ENCODE results near the gene NUDT22.

Gene NUDT22

DNA sequence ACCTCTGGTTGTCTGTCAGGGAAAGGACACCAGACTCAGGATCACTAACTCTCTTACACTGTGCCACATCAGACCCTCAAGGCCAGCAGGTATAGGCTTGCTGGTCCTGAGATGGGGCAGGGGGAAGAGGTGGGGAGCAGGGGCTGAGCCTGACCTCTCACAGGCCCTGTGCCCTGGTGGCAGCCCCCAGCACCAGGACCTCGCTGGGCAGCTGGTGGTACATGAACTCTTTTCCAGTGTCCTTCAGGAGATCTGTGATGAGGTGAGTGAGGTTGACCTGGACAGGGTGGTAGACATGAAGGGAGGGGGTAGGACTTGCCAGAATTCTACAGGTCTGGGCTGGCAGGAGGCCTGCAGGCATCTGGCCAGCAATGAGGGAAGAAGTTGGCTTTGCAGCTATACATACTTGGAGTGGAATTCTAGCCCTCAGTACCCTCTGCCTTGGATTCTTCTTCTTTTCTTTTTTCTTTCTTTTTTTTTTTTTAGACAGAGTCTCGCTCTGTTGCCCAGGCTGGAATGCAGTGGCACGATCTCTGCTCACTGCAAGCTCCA, 1.4 kb downstream of the NUDT22 start:
- DNase-seq (ENCODE audit: low read depth in 2 of 2) = no peak

DNA sequence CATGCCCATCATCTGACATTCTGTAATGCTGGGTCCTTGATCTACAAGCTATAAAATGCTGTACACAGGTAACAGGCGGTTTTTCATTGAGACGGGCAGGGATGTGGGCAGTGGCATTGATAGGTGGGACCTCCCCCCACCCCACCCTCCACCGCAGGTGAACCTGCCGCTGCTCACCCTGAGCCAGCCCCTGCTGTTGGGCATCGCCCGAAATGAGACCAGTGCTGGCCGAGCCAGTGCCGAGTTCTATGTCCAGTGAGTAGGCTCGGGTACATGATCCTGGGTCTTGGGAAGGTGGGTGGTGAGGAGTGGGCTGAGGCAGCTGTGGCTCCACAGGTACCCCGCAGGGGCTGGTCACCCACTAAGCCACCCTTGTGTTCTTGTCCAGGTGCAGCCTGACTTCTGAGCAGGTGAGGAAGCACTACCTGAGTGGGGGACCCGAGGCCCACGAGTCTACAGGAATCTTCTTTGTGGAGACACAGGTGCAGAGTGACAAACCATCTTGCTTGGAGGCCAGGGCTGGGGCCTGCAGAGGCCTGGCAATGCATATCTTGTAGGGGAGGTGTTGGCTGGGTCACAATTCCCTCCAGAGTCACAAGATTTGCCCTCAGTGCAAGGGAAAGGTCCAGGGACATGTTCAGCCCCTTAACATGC, 3.1 kb downstream of the NUDT22 start:
- no peak for DNase-seq (ENCODE audit: low read depth in 2 of 2)

GRCh38 chr11:64229744-64230170, 3.7 kb downstream of the NUDT22 start:
- DNase-seq (ENCODE audit: low read depth in 2 of 2) = no peak

DNA sequence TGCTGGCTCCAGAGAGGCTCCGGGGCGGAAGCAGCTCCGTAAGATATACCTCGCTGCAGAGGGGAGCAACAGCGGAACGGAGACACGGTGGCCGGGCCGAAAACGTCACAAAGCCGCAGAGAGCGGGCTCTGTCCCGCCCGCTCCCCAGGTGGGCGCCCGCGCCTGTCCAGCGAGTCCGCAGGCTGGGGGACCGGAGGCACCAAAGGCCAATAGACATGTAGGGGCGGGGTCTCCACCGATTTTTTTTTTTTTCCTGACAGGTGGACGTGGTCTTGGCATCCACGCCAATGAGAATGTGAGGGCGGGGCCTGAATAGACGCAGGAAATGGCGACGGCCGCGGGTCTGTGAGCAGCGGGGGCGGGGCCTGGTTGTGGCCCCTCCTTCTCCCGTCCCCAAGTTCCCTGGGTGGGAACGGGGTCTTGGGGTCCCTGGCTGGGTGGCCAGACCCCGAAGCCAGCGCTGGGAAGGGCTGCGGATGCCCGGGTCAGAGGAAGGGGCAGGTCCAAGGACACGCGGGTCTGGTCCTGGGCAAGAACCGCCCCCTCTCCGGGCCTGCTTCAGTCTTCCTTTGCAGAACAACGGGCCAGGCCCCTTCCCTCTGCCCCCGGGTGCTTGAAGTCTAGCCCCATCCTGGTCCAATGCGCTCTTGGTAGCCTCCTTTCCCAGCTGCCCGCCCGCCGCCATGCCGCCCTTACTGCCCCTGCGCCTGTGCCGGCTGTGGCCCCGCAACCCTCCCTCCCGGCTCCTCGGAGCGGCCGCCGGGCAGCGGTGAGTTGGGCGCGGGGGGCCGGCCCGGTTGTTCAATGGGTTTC, 4.3 kb downstream of the NUDT22 start, which contains the start of gene DNAJC4:
TSS of gene DNAJC4 (plus strand) at position 378 of the 814 bp plus-strand sequence. CDS start at position 685, 307 bp downstream.
- peak; percentile 75 to 88 for DNase-seq (ENCODE audit: low read depth in 2 of 2)

DNA sequence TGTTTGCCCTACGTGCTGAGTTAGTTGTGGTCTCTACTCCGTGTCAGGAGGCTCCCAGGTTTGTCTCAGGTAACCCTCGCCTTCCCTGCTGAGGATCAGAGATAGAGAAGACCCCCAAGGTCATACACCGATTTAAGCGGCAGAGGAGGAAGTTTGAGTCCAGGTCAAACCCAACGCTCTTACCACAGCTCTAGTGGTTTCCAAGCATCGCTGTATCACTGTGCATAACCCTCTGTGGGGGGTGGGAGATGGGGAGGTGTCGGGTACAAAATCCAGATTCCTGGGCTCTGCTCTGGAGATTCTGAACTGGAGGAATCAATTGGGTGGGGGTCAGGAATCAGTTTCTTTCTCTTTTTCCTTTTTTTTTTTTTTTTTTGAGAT, 4.9 kb downstream of the NUDT22 start:
- no peak for DNase-seq (ENCODE audit: low read depth in 2 of 2)

- DNase-seq (ENCODE audit: low read depth in 2 of 2) = no peak
Observed at GRCh38 chr11:64231546-64231945, 5.5 kb downstream of the NUDT22 start.

DNA sequence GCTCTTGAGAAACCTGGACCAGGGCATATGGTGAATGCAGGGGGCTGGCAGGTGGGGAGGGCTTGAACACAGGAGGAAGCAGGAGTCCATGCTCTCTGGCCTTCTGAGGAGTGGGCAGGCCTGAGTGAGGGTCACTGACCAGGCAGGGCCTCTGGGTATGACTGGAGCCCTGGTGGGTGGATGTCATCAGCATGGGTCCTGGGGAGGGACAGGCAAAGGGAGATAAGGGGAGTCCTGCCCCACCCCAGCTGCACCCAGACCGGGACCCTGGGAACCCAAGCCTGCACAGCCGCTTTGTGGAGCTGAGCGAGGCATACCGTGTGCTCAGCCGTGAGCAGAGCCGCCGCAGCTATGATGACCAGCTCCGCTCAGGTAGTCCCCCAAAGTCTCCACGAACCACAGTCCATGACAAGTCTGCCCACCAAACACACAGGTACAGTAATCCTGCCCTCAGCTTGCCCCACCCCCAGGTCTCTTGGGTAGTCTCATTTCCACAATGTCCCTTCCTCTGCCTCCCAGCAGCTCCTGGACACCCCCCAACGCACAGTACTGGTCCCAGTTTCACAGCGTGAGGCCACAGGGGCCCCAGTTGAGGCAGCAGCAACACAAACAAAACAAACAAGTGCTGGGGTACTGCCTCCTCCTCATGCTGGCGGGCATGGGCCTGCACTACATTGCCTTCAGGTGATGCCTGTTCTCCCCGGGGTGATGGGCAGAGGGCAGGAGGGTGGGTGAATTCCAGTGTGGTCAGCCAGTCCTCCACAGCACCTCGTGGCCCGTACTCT, 6.3 kb downstream of the NUDT22 start:
- no peak for DNase-seq (ENCODE audit: low read depth in 2 of 2)

DNA sequence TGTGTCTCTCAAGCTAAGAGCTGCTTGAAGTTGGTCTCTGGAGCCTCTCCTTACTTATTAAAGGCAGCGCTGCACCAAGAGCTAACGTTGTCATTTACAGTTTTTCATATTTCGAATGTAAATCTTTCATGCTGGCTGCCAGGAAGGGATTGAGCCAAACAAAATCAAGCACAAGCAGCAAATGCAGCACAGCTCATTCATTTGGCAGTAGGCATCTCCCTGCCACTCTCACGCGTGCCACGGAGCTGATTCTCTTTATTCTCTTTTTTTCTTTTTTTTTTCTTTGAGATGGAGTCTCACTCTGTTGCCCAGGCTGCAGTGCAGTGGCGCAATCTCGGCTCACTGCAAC, 6.9 kb downstream of the NUDT22 start:
- no peak for DNase-seq (ENCODE audit: low read depth in 2 of 2)

- peak in 1 of 2 experiments; percentile 60 for DNase-seq (ENCODE audit: low read depth in 2 of 2)
Observed at GRCh38 chr11:64233913-64234586, 8.0 kb downstream of the NUDT22 start, which contains the start of gene VEGFB. TSS of gene VEGFB (plus strand) at chr11:64234584. CDS start at chr11:64234834, 250 bp downstream.

DNA sequence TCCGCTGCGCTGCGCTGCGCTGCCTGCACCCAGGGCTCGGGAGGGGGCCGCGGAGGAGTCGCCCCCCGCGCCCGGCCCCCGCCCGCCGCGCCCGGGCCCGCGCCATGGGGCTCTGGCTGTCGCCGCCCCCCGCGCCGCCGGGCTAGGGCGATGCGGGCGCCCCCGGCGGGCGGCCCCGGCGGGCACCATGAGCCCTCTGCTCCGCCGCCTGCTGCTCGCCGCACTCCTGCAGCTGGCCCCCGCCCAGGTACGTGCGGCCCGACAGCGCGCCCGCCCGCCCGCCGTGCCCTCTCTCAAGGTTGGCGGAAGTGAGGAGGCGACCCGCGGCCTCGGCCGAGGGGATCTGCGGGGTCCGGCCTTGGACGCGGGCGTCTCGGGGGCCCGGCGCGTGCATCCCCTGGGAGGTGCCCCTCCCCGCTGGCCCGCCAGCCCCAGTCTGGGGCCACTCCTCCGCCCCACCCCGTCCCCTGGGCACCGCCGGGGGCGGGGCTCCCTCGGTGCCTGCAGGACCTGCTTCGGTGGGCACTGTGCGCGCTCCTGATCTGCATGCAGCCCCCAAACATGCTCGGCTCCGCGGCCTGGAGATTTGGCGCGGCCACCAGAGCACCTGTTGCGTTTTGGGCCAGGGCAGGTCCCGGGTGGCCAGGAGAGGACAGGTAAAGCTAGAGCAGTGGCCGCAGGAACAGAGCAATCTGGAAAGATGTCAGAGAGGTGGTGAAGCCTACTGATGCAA, 8.7 kb downstream of the NUDT22 start:
- DNase-seq (ENCODE audit: low read depth in 2 of 2) = no peak

DNA sequence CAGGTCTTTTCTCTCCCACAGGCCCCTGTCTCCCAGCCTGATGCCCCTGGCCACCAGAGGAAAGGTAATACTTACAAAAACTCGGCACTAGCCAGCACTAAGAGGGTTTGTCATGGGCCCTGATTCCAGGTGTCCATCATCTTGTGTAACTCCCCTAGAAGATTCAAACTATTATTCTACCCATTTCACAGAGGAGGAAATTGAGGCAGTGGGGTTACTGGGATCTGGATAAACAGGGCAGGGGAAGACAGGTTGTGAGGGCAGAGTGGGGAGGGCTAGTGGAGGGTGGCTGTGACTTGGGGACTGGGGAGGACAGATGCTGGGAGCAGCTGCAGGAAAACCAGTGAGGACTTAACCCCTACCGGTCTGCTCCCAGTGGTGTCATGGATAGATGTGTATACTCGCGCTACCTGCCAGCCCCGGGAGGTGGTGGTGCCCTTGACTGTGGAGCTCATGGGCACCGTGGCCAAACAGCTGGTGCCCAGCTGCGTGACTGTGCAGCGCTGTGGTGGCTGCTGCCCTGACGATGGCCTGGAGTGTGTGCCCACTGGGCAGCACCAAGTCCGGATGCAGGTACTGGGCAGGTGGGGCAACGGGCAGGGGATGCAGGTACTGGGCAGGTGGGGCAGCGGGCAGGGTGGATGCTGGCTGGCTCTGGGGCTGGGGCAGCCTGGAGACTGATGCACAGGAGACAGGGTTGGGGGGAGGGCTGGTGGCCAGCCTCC, 9.5 kb downstream of the NUDT22 start:
- DNase-seq (ENCODE audit: low read depth in 2 of 2) = no peak

DNA sequence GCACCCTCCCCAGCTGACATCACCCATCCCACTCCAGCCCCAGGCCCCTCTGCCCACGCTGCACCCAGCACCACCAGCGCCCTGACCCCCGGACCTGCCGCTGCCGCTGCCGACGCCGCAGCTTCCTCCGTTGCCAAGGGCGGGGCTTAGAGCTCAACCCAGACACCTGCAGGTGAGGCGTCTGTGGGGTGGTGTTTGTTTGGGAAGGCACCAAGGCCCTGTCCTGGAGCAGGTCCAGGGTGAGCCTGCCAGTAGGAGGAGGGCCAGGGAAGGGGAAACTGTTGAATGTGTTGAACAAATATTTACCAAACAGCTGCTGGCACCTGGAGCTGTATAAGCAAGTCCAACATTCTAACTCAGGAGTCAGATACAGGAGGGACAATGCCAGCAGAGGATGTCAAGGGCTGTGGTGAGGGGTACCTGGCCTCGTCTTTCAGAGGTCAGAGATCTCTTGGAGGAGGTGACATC, 11.4 kb downstream of the NUDT22 start:
- no peak for DNase-seq (ENCODE audit: low read depth in 2 of 2)

GRCh38 chr11:64238076-64238475, 12.0 kb downstream of the NUDT22 start:
- DNase-seq (ENCODE audit: low read depth in 2 of 2) = no peak

DNA sequence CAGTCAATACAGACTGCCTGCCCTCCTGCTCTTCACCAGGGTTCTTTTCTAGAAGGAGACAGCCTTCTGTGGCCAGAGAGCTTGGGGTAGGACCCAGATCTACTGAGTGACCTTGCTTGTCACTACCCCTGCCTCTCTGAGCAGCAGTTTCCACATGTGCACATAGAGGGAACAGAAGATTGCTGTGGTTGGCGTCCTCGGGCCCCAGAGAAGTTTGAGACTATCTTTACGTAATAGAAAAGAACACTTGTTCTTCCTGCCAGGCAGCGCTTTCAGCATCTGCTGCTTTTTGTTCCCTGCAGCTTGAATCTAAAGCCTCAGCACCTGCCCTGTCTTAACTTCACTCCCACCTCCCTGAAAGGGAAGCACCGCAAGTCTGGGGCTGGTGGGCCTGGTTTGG, 12.9 kb downstream of the NUDT22 start:
- DNase-seq (ENCODE audit: low read depth in 2 of 2) = no peak

GRCh38 chr11:64239662-64240434, 13.8 kb downstream of the NUDT22 start:
- no peak for DNase-seq (ENCODE audit: low read depth in 2 of 2)

- DNase-seq (ENCODE audit: low read depth in 2 of 2) = peak; percentile 96 to 97
Observed at GRCh38 chr11:64240435-64241240, 14.6 kb downstream of the NUDT22 start, which contains the start of gene FKBP2. TSS of gene FKBP2 (plus strand) at chr11:64241095. CDS start at chr11:64242388, 1,293 bp downstream.

- peak; percentile 100 for DNase-seq (ENCODE audit: low read depth in 2 of 2)
Observed at GRCh38 chr11:64241241-64241490, 15.1 kb downstream of the NUDT22 start.

Measured in stimulated activated CD4-positive, alpha-beta T cell treated with anti-CD3 and anti-CD28 coated beads, Interleukin-12 subunit alpha, Interleukin-12 subunit beta, amount 100 ng/mL, for 24 hours (primary cell).